HepG2 (cell line): Measurements from ENCODE around the gene RNF126.

ENCODE experiments used
- ARHGAP35 ChIP-seq: sonication (generic); formaldehyde crosslinking; IDR thresholded peaks from 2 replicates; pipeline ENCODE4 v1.9.0; 2022; ENCODE audit warnings: mild to moderate bottlenecking, inconsistent platforms, moderate library complexity, missing genetic modification reagents, borderline replicate concordance
- ATF3 ChIP-seq: sonication (generic); formaldehyde crosslinking; IDR thresholded peaks from 2 replicates; pipeline ENCODE4 v1.4.0; 2020; ENCODE audit warnings: missing genetic modification reagents
- KDM1A ChIP-seq: IDR thresholded peaks from 2 replicates; pipeline ENCODE4 v1.6.1; 2016; ENCODE audit warnings: missing compliant biosample characterization
- TAF1 ChIP-seq: sonication (generic); formaldehyde crosslinking; IDR thresholded peaks from 2 replicates; pipeline ENCODE4 v1.4.0; 2020; ENCODE audit warnings: missing genetic modification reagents
- YEATS2 ChIP-seq: sonication (generic); formaldehyde crosslinking; IDR thresholded peaks from 2 replicates; pipeline ENCODE4 v1.4.0; 2020; ENCODE audit warnings: missing genetic modification reagents, borderline replicate concordance
- ZFP1 ChIP-seq: IDR thresholded peaks from 2 replicates; pipeline ENCODE4 v1.6.1; 2016
- ZGPAT ChIP-seq: IDR thresholded peaks from 2 replicates; pipeline ENCODE4 v1.6.1; 2016; ENCODE audit warnings: mild to moderate bottlenecking
- ZNF720 ChIP-seq: sonication (generic); formaldehyde crosslinking; IDR thresholded peaks from 2 replicates; pipeline ENCODE4 v1.4.0; 2020; ENCODE audit warnings: missing genetic modification reagents
- TF ChIP-seq, protein P1 (sequence below): sonication (generic); formaldehyde crosslinking; IDR thresholded peaks from 2 replicates; pipeline ENCODE4 v1.4.0; 2020; ENCODE audit warnings: mild to moderate bottlenecking, low read depth, missing genetic modification reagents
- TF ChIP-seq, protein P2 (sequence below), 2 experiments: sonication (generic) in 1 of 2; formaldehyde crosslinking in 1 of 2; IDR thresholded peaks; 2 replicates each; pipeline versions ENCODE4 v1.4.0 to v1.6.1; 2016 to 2020; ENCODE audit warnings: borderline replicate concordance in 1 of 2, low read depth in 1 of 2, mild to moderate bottlenecking in 1 of 2, missing genetic modification reagents in 1 of 2
- TF ChIP-seq, protein P3 (sequence below): sonication (generic); formaldehyde crosslinking; IDR thresholded peaks from 2 replicates; pipeline ENCODE4 v1.5.1; 2020; ENCODE audit warnings: mild to moderate bottlenecking, missing genetic modification reagents, moderate library complexity

- TF ChIP-seq KDM1A (CRISPR knock-in tag) (no peak), ZNF720 (CRISPR knock-in tag) (no peak), ZGPAT (CRISPR knock-in tag) (no peak), YEATS2 (CRISPR knock-in tag) (no peak), ARHGAP35 (CRISPR knock-in tag) (no peak), TAF1 (CRISPR knock-in tag) (no peak), ZFP1 (CRISPR knock-in tag) (no peak), ATF3 (CRISPR knock-in tag) (no peak)
- TF ChIP-seq, protein P1, sequence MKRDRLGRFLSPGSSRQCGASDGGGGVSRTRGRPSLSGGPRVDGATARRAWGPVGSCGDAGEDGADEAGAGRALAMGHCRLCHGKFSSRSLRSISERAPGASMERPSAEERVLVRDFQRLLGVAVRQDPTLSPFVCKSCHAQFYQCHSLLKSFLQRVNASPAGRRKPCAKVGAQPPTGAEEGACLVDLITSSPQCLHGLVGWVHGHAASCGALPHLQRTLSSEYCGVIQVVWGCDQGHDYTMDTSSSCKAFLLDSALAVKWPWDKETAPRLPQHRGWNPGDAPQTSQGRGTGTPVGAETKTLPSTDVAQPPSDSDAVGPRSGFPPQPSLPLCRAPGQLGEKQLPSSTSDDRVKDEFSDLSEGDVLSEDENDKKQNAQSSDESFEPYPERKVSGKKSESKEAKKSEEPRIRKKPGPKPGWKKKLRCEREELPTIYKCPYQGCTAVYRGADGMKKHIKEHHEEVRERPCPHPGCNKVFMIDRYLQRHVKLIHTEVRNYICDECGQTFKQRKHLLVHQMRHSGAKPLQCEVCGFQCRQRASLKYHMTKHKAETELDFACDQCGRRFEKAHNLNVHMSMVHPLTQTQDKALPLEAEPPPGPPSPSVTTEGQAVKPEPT (CRISPR knock-in tag): no peak
- TF ChIP-seq, protein P2, sequence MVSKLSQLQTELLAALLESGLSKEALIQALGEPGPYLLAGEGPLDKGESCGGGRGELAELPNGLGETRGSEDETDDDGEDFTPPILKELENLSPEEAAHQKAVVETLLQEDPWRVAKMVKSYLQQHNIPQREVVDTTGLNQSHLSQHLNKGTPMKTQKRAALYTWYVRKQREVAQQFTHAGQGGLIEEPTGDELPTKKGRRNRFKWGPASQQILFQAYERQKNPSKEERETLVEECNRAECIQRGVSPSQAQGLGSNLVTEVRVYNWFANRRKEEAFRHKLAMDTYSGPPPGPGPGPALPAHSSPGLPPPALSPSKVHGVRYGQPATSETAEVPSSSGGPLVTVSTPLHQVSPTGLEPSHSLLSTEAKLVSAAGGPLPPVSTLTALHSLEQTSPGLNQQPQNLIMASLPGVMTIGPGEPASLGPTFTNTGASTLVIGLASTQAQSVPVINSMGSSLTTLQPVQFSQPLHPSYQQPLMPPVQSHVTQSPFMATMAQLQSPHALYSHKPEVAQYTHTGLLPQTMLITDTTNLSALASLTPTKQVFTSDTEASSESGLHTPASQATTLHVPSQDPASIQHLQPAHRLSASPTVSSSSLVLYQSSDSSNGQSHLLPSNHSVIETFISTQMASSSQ (IDR thresholded peaks at IDR 0.05; ENCODE audit: low read depth): no peak
- TF ChIP-seq, protein P2 (CRISPR knock-in tag; IDR thresholded peaks at IDR 0.05; ENCODE audit: borderline replicate concordance): no peak
- TF ChIP-seq, protein P3, sequence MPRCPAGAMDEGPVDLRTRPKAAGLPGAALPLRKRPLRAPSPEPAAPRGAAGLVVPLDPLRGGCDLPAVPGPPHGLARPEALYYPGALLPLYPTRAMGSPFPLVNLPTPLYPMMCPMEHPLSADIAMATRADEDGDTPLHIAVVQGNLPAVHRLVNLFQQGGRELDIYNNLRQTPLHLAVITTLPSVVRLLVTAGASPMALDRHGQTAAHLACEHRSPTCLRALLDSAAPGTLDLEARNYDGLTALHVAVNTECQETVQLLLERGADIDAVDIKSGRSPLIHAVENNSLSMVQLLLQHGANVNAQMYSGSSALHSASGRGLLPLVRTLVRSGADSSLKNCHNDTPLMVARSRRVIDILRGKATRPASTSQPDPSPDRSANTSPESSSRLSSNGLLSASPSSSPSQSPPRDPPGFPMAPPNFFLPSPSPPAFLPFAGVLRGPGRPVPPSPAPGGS (CRISPR knock-in tag): no peak
Measured at GRCh38 chr19:688214-688613, 25.2 kb upstream of the RNF126 start.
